ENCODE measurements around the gene RNF113B.

DNA sequence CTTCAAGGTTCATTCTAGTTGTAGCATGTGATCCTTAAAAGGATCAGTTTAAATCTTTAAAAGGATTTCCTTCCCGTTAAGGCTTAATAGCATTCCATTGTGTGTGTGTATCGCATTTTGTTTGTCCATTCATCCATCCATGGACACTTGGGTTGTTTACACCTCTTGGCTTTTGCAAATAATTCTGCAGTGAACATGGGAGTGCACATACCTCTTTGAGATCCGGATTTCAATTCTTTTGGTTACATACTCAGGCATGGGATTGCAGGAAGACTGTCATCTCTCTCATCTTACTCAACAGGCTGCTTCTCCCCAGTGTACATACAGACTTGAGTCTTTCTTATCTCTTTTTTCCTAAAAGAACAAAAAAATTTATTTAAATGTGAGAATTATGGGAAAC is 1.2 kb downstream of the RNF113B start:
- TF ChIP-seq, protein P1, sequence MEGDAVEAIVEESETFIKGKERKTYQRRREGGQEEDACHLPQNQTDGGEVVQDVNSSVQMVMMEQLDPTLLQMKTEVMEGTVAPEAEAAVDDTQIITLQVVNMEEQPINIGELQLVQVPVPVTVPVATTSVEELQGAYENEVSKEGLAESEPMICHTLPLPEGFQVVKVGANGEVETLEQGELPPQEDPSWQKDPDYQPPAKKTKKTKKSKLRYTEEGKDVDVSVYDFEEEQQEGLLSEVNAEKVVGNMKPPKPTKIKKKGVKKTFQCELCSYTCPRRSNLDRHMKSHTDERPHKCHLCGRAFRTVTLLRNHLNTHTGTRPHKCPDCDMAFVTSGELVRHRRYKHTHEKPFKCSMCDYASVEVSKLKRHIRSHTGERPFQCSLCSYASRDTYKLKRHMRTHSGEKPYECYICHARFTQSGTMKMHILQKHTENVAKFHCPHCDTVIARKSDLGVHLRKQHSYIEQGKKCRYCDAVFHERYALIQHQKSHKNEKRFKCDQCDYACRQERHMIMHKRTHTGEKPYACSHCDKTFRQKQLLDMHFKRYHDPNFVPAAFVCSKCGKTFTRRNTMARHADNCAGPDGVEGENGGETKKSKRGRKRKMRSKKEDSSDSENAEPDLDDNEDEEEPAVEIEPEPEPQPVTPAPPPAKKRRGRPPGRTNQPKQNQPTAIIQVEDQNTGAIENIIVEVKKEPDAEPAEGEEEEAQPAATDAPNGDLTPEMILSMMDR (conservative IDR thresholded peaks at IDR 0.05), result no peak
- no peak for TF ChIP-seq ZFX (IDR thresholded peaks at IDR 0.05)

Measured in C4-2B (cell line).